ENCODE results near the gene ATRNL1. TPM values are rescaled to one million over a fixed set of nuclear protein-coding genes. Genes with fewer than 3 reads are reported as not detected.

ATRNL1 gene
- total RNA-seq, 1 experiment from 2014 or later = not detected

DNA sequence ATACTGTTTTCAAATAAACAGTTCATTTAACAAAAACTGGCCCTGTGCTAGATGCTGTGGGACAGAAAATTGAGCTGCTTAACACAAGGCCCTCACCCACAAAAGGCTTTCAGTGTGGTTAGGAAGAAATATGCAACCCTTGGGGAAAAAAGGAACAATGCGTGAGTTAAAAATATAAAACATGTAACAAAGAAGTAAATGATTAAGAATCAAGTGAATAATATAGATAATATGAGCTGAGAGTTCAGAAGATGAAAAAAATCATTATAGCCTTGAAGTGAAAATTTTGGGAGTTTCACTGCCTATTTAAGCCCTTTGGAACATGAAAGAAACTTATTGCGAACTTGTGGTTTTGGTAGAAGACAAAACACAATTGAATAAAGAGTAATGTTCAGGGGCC lies 684.5 kb downstream of the ATRNL1 start:
- no peaks in the 10 kb centered on the region for H3K9me3 Mint-ChIP-seq (ENCODE audit: unreplicated experiment)
- DNase-seq = no peak
- H3K4me1 ChIP-seq = no peaks in the 10 kb centered on the region
- no TSS peak for BruUV-seq (replicated peaks)
- intact Hi-C loops (cut with micrococcal nuclease; ENCODE audit: unreplicated experiment) = no loop called here
- ChIA-PET CTCF (no interaction called here), POLR2A (no interaction called here)
- H3K36me3 Mint-ChIP-seq (ENCODE audit: insufficient read depth, unreplicated experiment) = no peaks in the 10 kb centered on the region
- H3K4me1 Mint-ChIP-seq (ENCODE audit: low read depth, unreplicated experiment) = no peaks in the 10 kb centered on the region
- H3K36me3 ChIP-seq (ENCODE audit: control insufficient read depth, insufficient read depth, low read length) = no peaks in the 10 kb centered on the region
- H3K9me3 ChIP-seq = no peaks in the 10 kb centered on the region
- no peak overlapping the region for H3K4me3 Mint-ChIP-seq (ENCODE audit: unreplicated experiment)
- no peak for TF ChIP-seq CTCF (IDR thresholded peaks at IDR 0.05; ENCODE audit: insufficient read depth in 1 of 2, low read depth in 1 of 2, low read length in 1 of 2, severe bottlenecking in 1 of 2, unreplicated experiment in 1 of 2)
- H3K27me3 ChIP-seq (replicated peaks; ENCODE audit: control insufficient read depth, insufficient read depth, low read length) = no peaks in the 10 kb centered on the region
- no peak overlapping the region for H3K27ac Mint-ChIP-seq (ENCODE audit: unreplicated experiment)
- peaks cover 10% of the 10 kb centered on the region for H3K27me3 Mint-ChIP-seq (ENCODE audit: insufficient read depth, unreplicated experiment)
- H3K4me3 ChIP-seq (ENCODE audit: low read depth, low read length) = no peak overlapping the region

DNA sequence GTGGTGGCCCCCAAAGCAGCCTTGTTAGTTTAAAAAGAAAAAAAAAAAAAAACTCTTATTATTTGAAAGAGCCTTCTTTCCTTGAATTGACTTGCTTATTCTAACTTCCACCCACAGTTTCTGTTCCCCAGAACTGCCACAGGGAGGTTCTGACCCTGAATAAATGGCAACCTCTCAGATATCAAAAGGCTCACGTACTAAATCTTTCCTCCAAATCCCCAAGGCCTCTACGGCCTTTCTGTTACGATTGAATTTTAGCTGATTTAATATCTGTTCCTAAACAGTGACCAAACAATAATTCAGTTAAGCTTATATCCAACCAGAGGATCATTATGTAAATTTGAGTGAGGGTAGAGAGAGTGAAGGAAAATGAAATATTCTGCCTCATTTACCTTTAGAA lies 697.1 kb downstream of the ATRNL1 start:
- Mint-ChIP-seq H3K4me1 (ENCODE audit: low read depth, unreplicated experiment) (no peaks in the 10 kb centered on the region), H3K9me3 (ENCODE audit: unreplicated experiment) (peaks cover 5% of the 10 kb centered on the region), H3K27me3 (ENCODE audit: insufficient read depth, unreplicated experiment) (peaks cover 13% of the 10 kb centered on the region), H3K27ac (ENCODE audit: unreplicated experiment) (no peak overlapping the region), H3K4me3 (ENCODE audit: unreplicated experiment) (no peak overlapping the region), H3K36me3 (ENCODE audit: insufficient read depth, unreplicated experiment) (no peaks in the 10 kb centered on the region)
- no peaks in the 10 kb centered on the region for H3K27me3 ChIP-seq (replicated peaks; ENCODE audit: control insufficient read depth, insufficient read depth, low read length)
- CTCF ChIA-PET = interaction anchor here (0.7 kb wide), 1 partner anchor 68 kb away, joined by 4 read pairs; no protein-coding TSS in a partner anchor
- DNase-seq = no peak
- H3K36me3 ChIP-seq (ENCODE audit: control insufficient read depth, insufficient read depth, low read length) = no peaks in the 10 kb centered on the region
- TF ChIP-seq CTCF (IDR thresholded peaks at IDR 0.05; ENCODE audit: insufficient read depth in 1 of 2, low read depth in 1 of 2, low read length in 1 of 2, severe bottlenecking in 1 of 2, unreplicated experiment in 1 of 2) = no peak
- no peaks in the 10 kb centered on the region for H3K4me1 ChIP-seq
- BruUV-seq (replicated peaks) = no TSS peak
- intact Hi-C loops (cut with micrococcal nuclease; ENCODE audit: unreplicated experiment) = no loop called here
- H3K4me3 ChIP-seq (ENCODE audit: low read depth, low read length) = no peak overlapping the region
- no peaks in the 10 kb centered on the region for H3K9me3 ChIP-seq
- POLR2A ChIA-PET = no interaction called here

DNA sequence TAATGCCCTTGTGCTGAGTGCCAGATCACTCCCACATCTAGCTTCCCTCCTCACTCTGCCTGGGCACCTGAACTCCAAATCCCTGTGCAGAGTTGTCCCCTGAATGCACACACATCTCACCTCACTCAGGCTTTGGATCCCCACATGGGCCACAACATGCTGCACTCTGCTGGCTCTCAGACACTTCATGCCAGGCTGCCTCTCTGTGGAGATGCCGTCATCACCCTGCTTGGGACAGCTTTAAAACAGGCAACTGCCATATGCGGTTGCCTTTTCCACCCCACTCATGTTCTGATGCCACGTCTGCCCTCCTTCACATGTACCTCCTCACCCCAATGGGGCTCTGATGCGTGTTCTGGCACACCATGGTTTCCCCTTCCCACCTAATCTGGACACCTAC lies 702.8 kb downstream of the ATRNL1 start:
- H3K4me3 Mint-ChIP-seq (ENCODE audit: unreplicated experiment) = no peak overlapping the region
- H3K27ac Mint-ChIP-seq (ENCODE audit: unreplicated experiment) = no peak overlapping the region
- Histone ChIP-seq H3K27me3 (replicated peaks; ENCODE audit: control insufficient read depth, insufficient read depth, low read length) (no peaks in the 10 kb centered on the region), H3K4me3 (ENCODE audit: low read depth, low read length) (no peak overlapping the region), H3K36me3 (ENCODE audit: control insufficient read depth, insufficient read depth, low read length) (no peaks in the 10 kb centered on the region), H3K4me1 (no peaks in the 10 kb centered on the region), H3K9me3 (no peaks in the 10 kb centered on the region)
- peaks cover 11% of the 10 kb centered on the region for H3K9me3 Mint-ChIP-seq (ENCODE audit: unreplicated experiment)
- CTCF ChIA-PET = no interaction called here
- POLR2A ChIA-PET = no interaction called here
- BruUV-seq (replicated peaks) = no TSS peak
- no peak for DNase-seq
- H3K4me1 Mint-ChIP-seq (ENCODE audit: low read depth, unreplicated experiment) = no peaks in the 10 kb centered on the region
- peaks cover 7% of the 10 kb centered on the region for H3K27me3 Mint-ChIP-seq (ENCODE audit: insufficient read depth, unreplicated experiment)
- no peaks in the 10 kb centered on the region for H3K36me3 Mint-ChIP-seq (ENCODE audit: insufficient read depth, unreplicated experiment)
- intact Hi-C loops (cut with micrococcal nuclease; ENCODE audit: unreplicated experiment) = loop anchor here (5.0 kb wide), 1 partner anchor 166 kb away; no protein-coding TSS in a partner anchor
- no peak for TF ChIP-seq CTCF (IDR thresholded peaks at IDR 0.05; ENCODE audit: insufficient read depth in 1 of 2, low read depth in 1 of 2, low read length in 1 of 2, severe bottlenecking in 1 of 2, unreplicated experiment in 1 of 2)

Measured in Caco-2 (cell line).